GM18907 (cell line): ENCODE data around the gene OTX1.
A peak's percentile ranks its signal among the peaks of the same experiment; 100 is the strongest.
"Not testable (repeated sequence)": the region's sequence is repeated elsewhere in the genome, so short reads cannot be mapped to it uniquely, and the experiment has no call there.

Source experiments
- ATAC-seq: cut with Tn5 transposase; IDR thresholded peaks from one replicate; pipeline ENCODE4 v1.9.1; 2021; ENCODE audit warnings: mild to moderate bottlenecking, moderate library complexity; ENCODE audit not compliant: unreplicated experiment

OTX1 gene

DNA sequence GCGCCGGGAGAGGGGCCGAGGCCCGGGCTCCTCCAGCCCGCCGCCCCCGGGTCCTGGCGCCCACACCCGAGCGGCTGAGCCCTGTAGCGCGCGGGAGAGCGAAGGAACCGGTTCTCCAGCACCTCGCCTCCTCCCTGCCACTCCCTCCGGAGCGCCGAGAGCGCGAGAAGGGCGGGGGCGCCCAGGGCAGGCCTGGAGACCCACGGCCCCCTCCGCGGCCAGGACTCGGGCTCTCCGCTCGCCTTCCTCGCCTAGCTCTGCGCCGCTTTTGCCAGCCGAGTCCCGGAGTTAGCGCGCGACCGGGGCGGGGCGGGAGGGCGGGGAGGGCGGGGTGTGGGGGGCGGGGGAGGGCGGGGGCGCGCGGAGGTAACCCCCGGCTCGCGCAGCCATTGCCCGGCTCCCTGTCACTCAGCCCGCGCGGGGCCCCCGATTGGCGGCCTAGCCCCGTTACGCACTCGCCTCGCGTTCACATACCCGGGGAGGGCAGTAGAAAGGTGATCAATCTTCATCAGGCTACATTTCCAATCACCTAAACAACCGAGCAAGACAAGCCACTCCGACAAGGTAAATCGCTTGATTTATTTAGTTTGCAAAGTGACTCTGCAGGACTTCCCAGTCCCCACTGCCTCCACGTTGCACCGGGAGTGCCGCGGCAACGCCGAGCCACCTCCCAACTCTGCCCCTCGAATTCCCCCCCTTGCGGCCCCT is at the start of gene OTX1:
OTX1 (plus strand) TSS at position 497 of the 708 bp plus-strand sequence. CDS start 2,161 bp downstream, outside the sequence.
- ATAC-seq: peak; percentile 82

- no peak for ATAC-seq
These were observed 49.1 kb upstream of the OTX1 start for GRCh38 chr2:63001576-63001975.

DNA sequence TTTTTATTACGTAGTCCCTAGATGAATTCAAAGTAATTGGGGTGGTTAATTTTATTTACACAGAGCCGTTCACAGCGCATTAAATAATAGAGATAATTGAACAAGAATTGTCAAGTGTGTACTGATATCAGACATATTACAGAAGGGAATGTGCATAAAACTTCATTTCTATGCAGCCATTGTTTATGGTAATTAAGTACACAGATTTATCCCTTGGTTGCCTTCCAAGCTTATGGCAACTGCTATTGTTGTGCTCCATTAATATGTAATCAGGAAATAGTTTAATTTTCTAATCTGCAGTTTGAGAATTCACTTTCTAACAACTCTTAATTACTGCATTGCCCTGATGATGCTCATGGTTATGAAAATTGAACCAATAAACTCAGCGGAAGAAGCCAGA is 47.3 kb upstream of the OTX1 start:
- ATAC-seq: no peak

GRCh38 chr2:63007813-63008458 is 42.7 kb upstream of the OTX1 start:
- ATAC-seq: no peak

DNA sequence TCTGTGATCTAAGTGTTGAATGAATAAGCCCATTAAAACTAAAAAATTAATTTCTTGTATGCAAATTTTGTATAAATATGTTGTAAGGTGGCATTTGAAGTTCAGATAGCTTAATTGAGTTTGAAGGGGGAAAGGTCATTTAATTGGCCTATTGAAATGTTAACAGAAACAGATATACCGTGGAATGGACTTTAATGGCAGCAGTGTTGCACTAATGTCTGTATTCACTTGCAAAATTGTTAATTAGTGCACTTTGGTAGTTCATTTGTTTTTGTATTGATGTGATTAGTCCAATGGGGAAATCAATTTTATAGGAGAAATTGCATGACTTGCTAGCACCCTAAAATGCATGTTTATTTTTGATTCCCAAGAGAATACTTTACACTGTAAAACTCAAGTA is 41.8 kb upstream of the OTX1 start:
- no peak for ATAC-seq

DNA sequence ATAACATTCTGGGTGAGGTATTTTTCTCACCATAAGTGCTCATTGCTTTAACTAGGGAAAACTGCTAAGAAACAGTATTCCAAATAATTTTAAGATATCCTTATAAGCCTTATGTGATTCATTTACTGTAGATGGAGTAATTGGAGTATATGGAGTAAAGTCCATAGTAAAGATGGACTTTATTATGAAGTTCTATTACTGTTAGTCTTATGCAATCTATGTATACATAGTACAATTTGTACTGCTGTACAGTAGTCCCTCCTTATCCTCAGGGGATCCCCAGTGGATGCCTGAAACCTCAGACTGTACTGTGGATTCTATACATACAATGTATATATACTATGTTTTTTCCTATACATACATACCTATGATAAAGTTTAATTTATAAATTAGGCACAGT is 41.1 kb upstream of the OTX1 start:
- no peak for ATAC-seq

DNA sequence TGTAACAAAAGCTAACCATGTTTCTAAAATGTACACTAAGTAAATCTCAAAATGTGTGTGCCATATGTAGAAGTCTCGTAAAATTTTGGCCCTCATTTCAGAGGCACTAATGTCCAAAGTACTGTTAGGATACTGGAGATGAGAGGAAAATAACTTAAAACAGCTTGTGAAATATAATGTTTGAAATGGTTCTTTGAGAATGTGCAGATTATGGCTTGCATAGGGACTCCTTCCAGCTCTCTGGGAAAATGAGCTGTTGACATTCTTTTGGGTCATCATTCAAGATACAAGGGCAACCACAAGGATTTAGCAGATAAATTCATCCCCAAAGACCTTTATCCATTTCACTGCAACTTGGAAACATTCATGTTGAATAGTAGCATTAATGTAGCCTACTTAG is 38.1 kb upstream of the OTX1 start:
- ATAC-seq: no peak

- no peak for ATAC-seq
These were observed 37.2 kb upstream of the OTX1 start for GRCh38 chr2:63013438-63013837.

GRCh38 chr2:63015389-63015788 is 35.2 kb upstream of the OTX1 start:
- ATAC-seq: no peak

DNA sequence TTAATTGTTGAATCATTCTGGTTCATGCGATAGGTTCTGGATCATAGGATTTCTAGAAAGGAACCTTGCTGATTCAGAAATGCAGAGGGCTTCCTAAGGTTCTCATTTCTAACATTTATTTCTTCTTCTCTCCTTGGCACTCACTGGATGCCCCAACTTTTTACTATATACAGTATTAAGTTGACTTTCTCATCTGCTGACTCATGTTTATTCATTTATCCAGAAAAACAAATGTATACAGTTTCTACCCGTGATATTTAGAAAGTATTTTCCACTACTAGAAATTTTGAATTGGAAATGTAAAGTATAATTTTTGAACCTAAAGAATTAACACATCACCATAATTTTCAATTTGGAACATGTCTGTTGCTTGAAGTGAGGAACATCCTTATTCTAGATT is 32.2 kb upstream of the OTX1 start:
- no peak for ATAC-seq

- not testable (repeated sequence) for ATAC-seq
These were observed 30.9 kb upstream of the OTX1 start for GRCh38 chr2:63019686-63020085.

- ATAC-seq: peak; percentile 67
These were observed 27.2 kb upstream of the OTX1 start for GRCh38 chr2:63023444-63023843.

DNA sequence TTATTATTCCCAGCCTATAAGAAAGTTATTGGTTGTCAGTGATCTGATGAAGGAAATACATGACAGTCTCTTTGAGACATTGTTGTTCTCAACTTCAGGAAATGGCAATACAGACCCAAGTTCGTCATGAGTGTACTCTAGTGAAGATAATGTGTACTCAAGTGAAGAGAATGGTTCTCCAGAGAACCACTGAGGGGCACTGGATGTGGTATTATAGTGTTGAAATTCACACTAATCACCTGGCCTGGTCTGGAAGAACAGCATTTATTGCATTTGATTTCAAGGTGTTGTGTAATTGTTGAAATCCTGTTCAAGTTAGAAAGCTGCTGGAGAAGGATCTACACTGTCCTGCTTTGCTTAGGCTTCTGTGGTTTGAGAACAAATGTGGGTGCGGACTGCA is 23.4 kb upstream of the OTX1 start:
- no peak for ATAC-seq

DNA sequence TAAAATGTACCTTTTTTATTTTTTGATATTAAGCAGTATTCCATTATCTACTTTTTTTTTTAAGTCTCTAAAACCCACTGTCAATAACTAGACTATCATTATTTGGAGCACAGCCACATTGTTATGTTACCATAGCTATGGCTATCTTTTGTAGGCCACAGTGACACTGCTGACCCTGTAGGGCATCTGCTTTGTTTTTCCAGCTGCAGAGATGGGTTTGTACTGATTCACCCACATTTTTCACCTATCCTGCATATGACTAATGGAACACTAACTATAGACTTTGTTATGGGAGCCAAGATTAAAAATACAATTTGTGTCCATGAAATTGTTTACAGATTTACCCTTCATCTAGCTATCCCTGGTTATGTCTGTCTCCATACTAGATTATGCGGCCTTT is 21.6 kb upstream of the OTX1 start:
- no peak for ATAC-seq

DNA sequence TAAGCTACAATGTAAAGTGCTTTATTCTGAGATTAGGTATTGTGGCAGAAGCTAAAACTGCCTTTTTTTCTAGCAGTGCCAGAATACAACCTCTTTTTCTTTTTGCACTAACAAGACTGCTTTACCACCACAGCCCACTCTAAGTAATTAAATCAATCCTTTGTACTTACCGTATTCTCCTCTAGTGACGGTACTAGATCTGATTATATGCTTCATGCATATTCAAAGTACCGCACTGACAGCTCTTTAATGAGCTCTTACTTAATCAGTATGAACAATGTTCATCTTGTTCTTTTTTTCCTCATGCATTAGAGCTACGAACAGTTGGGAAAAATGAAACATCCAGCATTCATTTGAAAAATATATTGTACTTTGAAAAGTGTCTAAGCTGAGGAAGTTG is 16.1 kb upstream of the OTX1 start:
- no peak for ATAC-seq

DNA sequence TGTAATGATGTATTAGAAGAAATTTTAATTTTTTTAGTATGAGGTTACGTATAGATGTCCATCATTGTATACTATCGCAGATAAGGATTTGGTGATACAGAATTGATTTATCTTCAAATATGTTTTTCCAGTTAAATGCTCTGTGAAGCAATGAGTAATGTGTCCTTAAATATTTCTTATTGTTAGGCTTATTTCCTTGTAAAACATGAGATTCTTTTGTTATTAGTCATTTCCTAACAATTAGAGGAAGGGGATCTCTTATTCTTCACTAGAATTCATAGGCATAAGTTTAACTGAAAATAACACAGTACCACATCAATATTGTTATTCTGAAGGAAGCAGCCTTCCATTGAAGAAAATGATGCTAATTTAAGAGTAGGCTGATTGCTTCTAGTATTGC is 15.5 kb upstream of the OTX1 start:
- ATAC-seq: no peak

DNA sequence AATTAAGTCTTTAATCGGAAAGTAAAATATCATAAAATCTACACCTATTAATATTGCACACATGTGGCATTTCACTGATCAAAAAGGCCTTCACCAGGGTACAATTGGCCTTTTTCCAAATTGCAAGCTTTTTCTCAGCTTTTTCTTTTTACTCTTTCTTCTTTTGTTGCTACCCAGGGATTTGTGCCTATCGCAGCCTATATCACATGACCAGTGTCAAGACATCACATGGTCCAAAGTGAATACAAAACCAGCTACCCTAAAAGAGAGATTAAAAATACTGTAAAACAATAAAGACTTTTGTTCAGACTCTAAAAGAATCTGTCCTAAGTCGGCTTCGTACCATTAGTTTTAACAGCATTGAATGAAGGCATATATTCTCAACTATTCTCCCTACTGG is 15.0 kb upstream of the OTX1 start:
- ATAC-seq: no peak

- ATAC-seq: no peak
These were observed 12.6 kb upstream of the OTX1 start for GRCh38 chr2:63038034-63038433.

DNA sequence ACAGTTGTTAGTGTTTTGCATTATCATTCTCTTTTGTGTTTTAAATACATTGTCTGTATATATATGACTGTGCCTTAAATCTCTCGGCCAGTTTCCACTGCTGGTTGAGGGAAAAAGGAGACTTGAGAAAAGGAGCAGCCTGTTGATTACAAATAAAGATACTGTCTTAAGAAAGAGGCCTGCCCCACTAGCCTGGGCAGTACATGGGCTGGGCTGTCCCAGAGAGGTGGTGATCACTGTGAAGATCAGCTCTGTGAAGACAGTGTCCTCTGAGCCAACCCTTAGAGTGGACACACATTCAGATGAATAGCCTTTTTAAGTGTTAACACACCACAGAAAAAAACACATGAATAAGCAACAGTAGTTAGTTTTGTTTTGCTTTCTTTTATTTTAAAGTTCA is 10.0 kb upstream of the OTX1 start:
- no peak for ATAC-seq

DNA sequence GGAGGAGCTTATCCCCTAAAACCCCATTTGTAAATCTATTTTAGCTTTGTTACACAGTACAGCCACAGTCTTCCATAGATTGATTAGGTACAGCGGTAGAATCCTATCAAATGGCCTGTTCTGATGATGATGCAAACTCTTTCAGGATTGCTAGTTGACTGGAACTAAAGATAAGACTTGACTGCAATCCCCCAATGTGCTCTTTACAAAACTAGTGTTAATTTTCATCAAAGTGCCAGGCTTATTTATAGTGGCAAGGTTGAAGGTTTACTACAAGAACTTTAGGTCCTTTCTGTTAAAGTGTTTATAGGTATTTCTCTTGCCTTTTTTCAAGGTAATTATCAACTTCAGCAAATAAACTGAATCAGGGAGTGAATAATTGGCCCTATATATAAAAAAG is 9.0 kb upstream of the OTX1 start:
- no peak for ATAC-seq

GRCh38 chr2:63044362-63045327 is 6.0 kb upstream of the OTX1 start:
- no peak for ATAC-seq

DNA sequence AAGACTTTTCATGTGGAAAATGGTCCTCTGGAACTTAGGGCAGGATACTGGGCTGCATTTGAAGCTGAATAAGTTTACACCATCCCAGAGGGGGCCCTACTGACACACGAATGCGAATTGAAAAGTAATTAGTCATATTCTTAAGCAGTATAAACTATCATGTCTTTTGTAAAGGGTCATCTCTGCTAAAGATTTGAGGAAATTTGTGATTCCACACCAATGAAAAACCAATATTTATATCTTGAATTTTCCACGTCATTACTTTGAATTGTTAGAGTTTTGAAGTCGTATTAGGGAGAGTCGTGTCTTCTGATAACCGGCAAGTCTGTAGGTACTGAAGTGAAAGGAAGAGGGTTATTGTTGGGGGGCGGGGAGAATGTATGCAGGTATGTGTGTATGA is 4.1 kb upstream of the OTX1 start:
- no peak for ATAC-seq
